Activated CD4-positive, alpha-beta T cell treated with anti-CD3 and anti-CD28 coated beads, Interleukin-2, amount 10 ng/mL, durations not matched to agents 24 days and 14 days (primary cell): Measurements from ENCODE around the gene CRIM1. TPM values are rescaled to one million over a fixed set of nuclear protein-coding genes. Genes with fewer than 3 reads are reported as not detected.
A peak's percentile ranks its signal among the peaks of the same experiment; 100 is the strongest.

Source experiments
- DNase-seq: peaks from one replicate; pipeline ENCODE4 v3.0.0; 2022
- H3K27ac Mint-ChIP-seq: one replicate; pipeline ENCODE4 v1.8.0; 2022; ENCODE audit warnings: mild to moderate bottlenecking, mixed read lengths
- H3K27me3 Mint-ChIP-seq: one replicate; pipeline ENCODE4 v1.8.0; 2022; ENCODE audit warnings: mixed read lengths
- H3K36me3 Mint-ChIP-seq: one replicate; pipeline ENCODE4 v1.8.0; 2022; ENCODE audit warnings: low read depth, mild to moderate bottlenecking, mixed read lengths
- H3K4me1 Mint-ChIP-seq: one replicate; pipeline ENCODE4 v1.8.0; 2021; ENCODE audit warnings: mixed read lengths
- H3K4me3 Mint-ChIP-seq: one replicate; pipeline ENCODE4 v1.8.0; 2022; ENCODE audit warnings: mild to moderate bottlenecking, moderate library complexity, mixed read lengths
- H3K9me3 Mint-ChIP-seq: one replicate; pipeline ENCODE4 v1.8.0; 2021; ENCODE audit warnings: mixed read lengths
- intact Hi-C: fragments of 100-400 bp; cut with micrococcal nuclease; formaldehyde crosslinking; loops from one replicate; pipeline ENCODE4 v1.15.1; 2023
- total RNA-seq: library from RNA; stranded (reverse); gene quantifications from 2 replicates; pipeline ENCODE4 v1.2.3, GENCODE V29; 2022

CRIM1 gene
- total RNA-seq, 1 donor from 2014 or later, result 19.0 TPM

DNA sequence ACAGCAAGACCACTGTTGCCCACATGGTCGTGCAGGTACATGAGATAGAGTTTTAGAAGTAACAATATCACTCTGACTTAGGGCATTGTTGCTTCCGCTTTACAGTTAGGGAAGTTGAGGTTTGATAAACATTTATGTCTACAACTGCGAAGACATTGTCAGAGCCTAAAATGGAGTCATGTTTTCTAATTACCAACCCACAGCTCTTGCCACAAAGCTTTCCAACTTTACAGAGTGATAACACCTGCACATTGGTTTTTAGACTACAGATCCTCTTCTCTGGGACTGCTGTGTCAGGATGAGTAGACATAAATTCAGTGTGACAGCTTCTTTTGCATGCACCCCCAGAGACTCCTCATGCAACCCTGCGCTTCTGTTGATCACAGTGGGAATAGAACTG lies 123.4 kb downstream of the CRIM1 start:
- Mint-ChIP-seq H3K9me3 (peaks cover 20% of the 10 kb centered on the region), H3K4me3 (no peak overlapping the region), H3K27ac (no peak overlapping the region), H3K36me3 (peaks cover 41% of the 10 kb centered on the region), H3K27me3 (no peaks in the 10 kb centered on the region), H3K4me1 (peaks cover 2% of the 10 kb centered on the region)
- intact Hi-C loops, result no loop called here
- peak; percentile 45 for DNase-seq

DNA sequence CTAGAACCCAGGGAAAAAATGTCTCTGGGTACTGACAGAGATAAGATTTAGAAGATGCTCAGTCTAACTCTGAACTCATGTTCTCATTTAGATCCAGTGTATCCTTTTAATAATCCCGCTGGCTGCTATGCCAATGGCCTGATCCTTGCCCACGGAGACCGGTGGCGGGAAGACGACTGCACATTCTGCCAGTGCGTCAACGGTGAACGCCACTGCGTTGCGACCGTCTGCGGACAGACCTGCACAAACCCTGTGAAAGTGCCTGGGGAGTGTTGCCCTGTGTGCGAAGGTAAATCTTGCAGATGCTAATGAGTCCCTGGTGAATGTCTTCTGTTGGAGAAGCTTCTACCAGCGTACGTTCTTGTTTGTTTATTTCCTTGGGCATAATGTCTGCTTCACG lies 123.8 kb downstream of the CRIM1 start:
- Mint-ChIP-seq H3K27me3 (no peaks in the 10 kb centered on the region), H3K9me3 (peaks cover 20% of the 10 kb centered on the region), H3K4me1 (peaks cover 2% of the 10 kb centered on the region), H3K36me3 (peaks cover 39% of the 10 kb centered on the region), H3K4me3 (no peak overlapping the region), H3K27ac (no peak overlapping the region)
- intact Hi-C loops, result no loop called here
- DNase-seq, result no peak

DNA sequence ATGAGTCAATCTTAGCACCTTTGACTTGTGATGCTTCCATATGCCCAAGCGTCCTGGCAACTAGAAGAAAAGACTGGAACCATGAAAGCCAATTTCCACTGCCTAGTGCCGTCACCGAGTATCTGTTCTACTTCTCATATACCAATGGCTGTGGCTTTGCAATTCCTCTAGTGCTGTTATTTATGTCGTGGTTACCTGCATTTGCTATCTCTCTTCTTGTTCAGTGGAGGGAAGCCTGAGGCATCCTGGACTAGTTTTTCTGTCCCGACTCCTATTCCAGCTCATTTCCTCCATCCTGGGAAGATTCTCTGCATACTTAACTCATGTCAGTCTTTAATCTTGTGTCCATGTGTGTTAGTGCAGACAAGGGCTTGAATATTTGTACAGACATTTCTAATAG lies 124.5 kb downstream of the CRIM1 start:
- intact Hi-C loops, result no loop called here

DNA sequence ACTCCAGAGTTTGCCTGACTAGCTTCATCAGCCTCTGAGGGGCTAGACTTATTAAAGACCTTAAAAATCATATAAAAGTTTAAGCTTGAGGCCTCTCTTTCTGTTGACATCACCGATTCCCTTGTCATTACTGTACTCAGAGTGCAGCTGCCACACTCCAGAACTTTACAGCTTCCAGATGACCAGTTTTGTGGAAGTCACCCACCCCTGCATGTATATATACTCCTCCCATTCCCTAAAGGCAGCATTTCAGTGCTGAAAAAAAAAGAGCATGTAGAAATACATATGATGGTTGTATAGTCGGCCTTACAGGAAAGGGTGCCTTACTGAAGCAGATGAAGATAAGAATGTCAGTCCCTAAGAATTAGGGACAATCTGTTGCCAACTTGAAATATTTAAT lies 125.1 kb downstream of the CRIM1 start:
- no peak for DNase-seq
- Mint-ChIP-seq H3K27ac (no peak overlapping the region), H3K9me3 (peaks cover 16% of the 10 kb centered on the region), H3K4me1 (peaks cover 2% of the 10 kb centered on the region), H3K27me3 (no peaks in the 10 kb centered on the region), H3K36me3 (peaks cover 35% of the 10 kb centered on the region), H3K4me3 (no peak overlapping the region)
- intact Hi-C loops, result no loop called here

More for the DNA sequence above, 124.5 kb downstream of the CRIM1 start:
- Mint-ChIP-seq H3K27ac (no peak overlapping the region), H3K4me1 (peaks cover 2% of the 10 kb centered on the region), H3K27me3 (no peaks in the 10 kb centered on the region), H3K9me3 (peaks cover 20% of the 10 kb centered on the region), H3K36me3 (peaks cover 37% of the 10 kb centered on the region), H3K4me3 (no peak overlapping the region)
- DNase-seq, result no peak

DNA sequence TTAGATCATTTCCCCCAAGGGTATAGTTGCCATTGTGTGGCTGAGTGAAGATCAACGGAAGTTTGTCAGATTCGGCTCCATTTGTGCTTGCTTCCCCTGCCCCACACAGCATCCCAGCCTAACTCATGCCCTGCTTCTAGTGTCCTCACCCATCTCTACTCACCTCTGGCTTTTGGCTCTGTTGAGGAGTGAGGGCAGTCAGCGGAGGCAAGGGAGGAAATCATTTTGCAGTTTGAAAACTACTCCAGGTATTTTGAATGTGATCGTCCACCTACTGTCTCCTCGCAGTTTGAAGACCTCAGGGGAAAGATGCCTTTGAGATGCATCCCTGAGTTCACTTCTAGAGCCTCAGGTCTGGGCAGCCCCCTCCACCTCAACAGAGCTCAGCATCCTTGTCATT lies 126.1 kb downstream of the CRIM1 start:
- intact Hi-C loops, result no loop called here
- H3K9me3 Mint-ChIP-seq, result peaks cover 5% of the 10 kb centered on the region
- peak; percentile 36 for DNase-seq
- no peak overlapping the region for H3K4me3 Mint-ChIP-seq
- H3K27ac Mint-ChIP-seq, result no peak overlapping the region
- peaks cover 25% of the 10 kb centered on the region for H3K36me3 Mint-ChIP-seq
- H3K4me1 Mint-ChIP-seq, result peaks cover 2% of the 10 kb centered on the region
- H3K27me3 Mint-ChIP-seq, result no peaks in the 10 kb centered on the region

DNA sequence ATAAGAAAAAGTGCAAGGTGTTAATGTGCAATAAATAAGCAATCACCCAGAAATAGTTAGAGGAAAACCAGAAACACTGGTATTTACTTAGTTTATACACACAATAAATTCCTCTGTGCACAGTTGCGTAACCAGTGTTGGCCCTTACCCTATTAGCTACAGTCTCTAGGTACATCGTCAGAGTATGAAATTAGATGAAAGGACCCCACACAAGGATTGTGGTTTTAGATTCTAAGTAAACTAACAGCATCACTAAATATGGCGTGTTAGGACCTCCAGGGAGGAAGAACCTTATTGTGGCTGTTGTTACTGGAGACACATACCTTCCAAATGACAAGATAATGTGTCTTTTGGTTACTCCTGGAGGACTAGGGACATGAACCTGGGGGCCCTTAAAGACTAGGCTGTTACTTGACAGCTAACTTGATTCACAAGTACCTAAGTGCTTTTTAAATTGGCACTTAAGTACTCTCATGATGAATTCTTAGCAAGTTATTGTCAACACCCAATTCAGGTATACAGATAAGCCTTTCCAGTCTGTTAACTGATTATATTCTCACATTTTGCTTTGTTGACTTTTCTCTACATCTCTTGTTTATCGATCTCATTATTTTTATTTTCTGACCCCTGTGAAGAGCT lies 127.1 kb downstream of the CRIM1 start:
- Mint-ChIP-seq H3K27ac (no peak overlapping the region), H3K36me3 (peaks cover 16% of the 10 kb centered on the region), H3K4me3 (no peak overlapping the region), H3K27me3 (no peaks in the 10 kb centered on the region), H3K4me1 (peaks cover under 1% of the 10 kb centered on the region), H3K9me3 (no peaks in the 10 kb centered on the region)
- intact Hi-C loops, result no loop called here
- DNase-seq, result no peak

DNA sequence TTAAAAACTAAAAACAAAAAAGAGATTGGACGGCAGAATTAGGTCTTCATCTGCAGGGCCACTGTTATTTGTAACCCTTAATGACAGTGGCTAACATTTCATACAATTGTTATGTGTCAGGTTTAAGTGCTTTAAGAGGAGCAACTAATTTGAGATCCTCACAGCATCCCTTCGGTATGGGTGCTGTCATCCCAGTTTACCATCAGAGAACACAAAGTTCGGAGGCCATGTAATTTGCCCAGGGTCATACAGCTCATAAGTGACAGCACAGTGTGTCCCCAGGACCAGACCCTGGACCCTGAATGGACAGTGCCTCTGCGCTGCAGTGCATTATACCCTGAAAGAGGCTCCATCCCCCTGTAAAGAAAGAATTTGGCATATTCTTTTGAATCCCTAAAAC lies 127.7 kb downstream of the CRIM1 start:
- DNase-seq, result no peak
- H3K36me3 Mint-ChIP-seq, result peaks cover 11% of the 10 kb centered on the region
- intact Hi-C loops, result no loop called here
- H3K27me3 Mint-ChIP-seq, result no peaks in the 10 kb centered on the region
- no peaks in the 10 kb centered on the region for H3K4me1 Mint-ChIP-seq
- H3K27ac Mint-ChIP-seq, result no peak overlapping the region
- H3K4me3 Mint-ChIP-seq, result no peak overlapping the region
- H3K9me3 Mint-ChIP-seq, result no peaks in the 10 kb centered on the region

DNA sequence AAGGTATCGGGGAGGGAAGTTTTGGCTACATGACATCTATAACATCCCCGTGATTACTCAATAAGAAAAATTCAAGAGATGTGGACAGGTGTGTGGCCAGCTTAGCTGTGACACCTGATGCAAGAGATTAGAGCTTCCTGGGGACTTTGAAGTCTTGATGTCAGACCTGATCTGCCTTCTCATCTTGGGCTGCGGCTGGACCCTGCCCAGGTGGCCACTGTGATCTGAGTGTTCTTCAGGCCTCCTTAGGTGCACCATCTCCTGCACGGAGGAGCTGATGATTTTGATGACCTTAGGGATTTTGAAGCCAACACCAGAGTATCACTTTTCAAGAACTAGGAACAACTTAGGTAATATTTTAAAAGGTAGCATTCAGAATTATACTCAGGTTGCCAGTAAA lies 128.9 kb downstream of the CRIM1 start:
- no peak overlapping the region for H3K27ac Mint-ChIP-seq
- H3K27me3 Mint-ChIP-seq, result no peaks in the 10 kb centered on the region
- intact Hi-C loops, result no loop called here
- H3K36me3 Mint-ChIP-seq, result peaks cover 9% of the 10 kb centered on the region
- H3K4me3 Mint-ChIP-seq, result no peak overlapping the region
- H3K4me1 Mint-ChIP-seq, result no peaks in the 10 kb centered on the region
- H3K9me3 Mint-ChIP-seq, result no peaks in the 10 kb centered on the region
- DNase-seq, result no peak

DNA sequence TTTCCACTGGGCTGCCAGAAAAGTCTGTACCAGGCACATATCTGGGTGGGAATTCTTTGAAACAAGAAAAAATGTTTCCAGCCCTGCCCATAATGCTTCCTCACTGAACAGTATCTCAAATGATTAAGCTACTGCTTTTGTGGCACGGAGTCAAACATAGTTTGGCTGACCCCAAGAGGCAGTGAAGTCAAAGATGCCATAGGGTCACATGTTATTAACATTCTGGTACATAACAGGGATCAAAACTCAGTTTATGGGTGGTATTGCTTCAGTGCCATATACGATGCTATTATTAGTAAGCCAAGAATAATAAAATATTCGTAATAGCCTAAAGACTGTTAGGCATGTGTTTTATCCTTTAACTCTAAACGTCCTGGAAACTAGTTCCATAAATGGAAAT lies 129.9 kb downstream of the CRIM1 start:
- Mint-ChIP-seq H3K36me3 (peaks cover 5% of the 10 kb centered on the region), H3K4me1 (no peaks in the 10 kb centered on the region), H3K27me3 (no peaks in the 10 kb centered on the region), H3K27ac (no peak overlapping the region), H3K9me3 (no peaks in the 10 kb centered on the region), H3K4me3 (no peak overlapping the region)
- intact Hi-C loops, result no loop called here
- no peak for DNase-seq

DNA sequence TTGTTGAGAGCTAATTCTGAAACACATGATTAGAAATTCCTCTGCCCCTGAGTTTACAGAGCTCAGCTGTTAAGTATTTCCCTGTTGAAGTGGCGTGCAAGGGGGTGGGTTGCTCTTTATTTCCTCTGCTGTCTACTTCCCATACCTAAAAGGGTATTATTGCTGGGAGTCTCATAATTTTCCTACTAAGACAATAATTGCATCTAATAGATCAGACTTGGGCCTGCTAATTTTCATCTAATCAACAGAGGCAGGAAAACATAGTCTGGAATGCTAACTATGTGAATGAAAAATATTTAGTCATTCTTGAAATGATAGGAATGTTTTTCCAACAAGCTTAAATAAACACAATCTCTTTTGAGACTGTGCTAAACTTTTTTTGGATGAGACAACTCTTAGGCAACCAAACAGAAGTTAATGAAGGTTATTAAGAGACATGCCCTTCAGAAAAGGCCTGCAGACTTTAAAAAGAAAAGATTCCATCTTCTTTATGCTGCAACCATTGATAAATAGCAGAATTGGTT lies 131.0 kb downstream of the CRIM1 start:
- H3K27ac Mint-ChIP-seq, result no peak overlapping the region
- intact Hi-C loops, result no loop called here

DNA sequence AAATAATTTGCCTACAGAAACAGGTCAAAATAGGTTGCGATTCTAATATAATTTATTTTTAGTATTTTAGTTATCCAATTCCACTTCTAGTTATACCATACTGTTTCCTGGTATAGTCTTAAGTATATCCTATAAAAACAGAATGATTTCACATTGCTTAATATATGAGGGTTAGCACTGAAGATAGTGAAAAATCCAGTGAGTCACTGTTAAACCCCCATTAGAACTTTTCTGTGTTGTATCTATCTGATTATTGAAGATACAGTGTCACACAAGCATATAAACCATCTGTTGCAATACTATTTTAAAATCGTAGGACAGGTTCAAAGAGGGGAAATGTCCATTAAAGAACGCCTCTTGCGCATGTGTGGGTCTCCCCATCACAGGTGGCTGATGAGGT lies 132.4 kb downstream of the CRIM1 start:
- no peak for DNase-seq
- intact Hi-C loops, result no loop called here
- H3K4me3 Mint-ChIP-seq, result no peak overlapping the region
- H3K9me3 Mint-ChIP-seq, result no peaks in the 10 kb centered on the region
- peaks cover 2% of the 10 kb centered on the region for H3K36me3 Mint-ChIP-seq
- no peak overlapping the region for H3K27ac Mint-ChIP-seq
- H3K27me3 Mint-ChIP-seq, result no peaks in the 10 kb centered on the region
- no peaks in the 10 kb centered on the region for H3K4me1 Mint-ChIP-seq

More for the DNA sequence above, 131.0 kb downstream of the CRIM1 start:
- no peak overlapping the region for H3K4me3 Mint-ChIP-seq
- no peaks in the 10 kb centered on the region for H3K4me1 Mint-ChIP-seq
- H3K36me3 Mint-ChIP-seq, result peaks cover 2% of the 10 kb centered on the region
- H3K9me3 Mint-ChIP-seq, result no peaks in the 10 kb centered on the region
- H3K27me3 Mint-ChIP-seq, result no peaks in the 10 kb centered on the region
- DNase-seq, result no peak

DNA sequence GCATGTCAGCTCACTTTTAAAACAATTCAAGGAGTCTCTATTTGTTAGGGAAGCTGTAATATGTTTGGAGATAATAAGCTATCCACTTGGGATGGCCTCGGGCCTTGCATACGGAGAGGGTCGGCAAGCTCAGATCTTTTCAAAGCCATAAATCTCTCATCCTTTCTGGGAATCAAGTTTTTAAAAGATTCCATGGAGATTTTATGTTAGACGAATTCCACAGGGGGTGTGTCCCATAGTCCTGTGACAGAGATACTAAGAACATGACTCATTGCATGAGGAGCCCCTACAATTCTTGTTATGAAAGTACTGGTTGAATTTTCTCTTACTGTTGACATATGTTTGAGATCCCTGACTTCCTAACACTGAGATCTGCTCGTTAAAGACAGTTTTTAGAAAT lies 133.7 kb downstream of the CRIM1 start:
- no peaks in the 10 kb centered on the region for H3K27me3 Mint-ChIP-seq
- intact Hi-C loops, result no loop called here
- DNase-seq, result no peak
- no peaks in the 10 kb centered on the region for H3K9me3 Mint-ChIP-seq
- H3K27ac Mint-ChIP-seq, result no peak overlapping the region
- no peak overlapping the region for H3K4me3 Mint-ChIP-seq
- no peaks in the 10 kb centered on the region for H3K36me3 Mint-ChIP-seq
- no peaks in the 10 kb centered on the region for H3K4me1 Mint-ChIP-seq

DNA sequence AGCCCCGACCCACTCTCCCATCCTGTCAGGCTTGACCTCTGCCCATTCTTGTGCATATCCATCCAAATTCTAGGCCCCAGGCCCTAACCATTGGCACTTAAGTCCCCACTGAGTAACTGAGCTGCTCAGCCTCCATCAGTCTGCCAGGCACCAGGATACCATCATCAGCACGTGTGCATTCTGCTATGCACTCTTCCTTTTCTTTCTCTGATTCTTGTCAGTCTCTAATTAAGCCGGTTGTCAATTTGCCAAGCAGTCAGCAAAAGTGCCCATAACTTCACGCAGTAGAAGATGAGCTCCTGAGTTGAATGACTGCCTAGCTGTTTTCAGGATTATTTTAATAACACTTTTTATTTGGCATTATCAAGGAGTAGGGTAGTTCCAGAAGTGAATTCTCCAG lies 135.2 kb downstream of the CRIM1 start:
- no peak overlapping the region for H3K27ac Mint-ChIP-seq
- intact Hi-C loops, result no loop called here
- H3K4me3 Mint-ChIP-seq, result no peak overlapping the region
- no peaks in the 10 kb centered on the region for H3K27me3 Mint-ChIP-seq
- no peaks in the 10 kb centered on the region for H3K36me3 Mint-ChIP-seq
- no peaks in the 10 kb centered on the region for H3K4me1 Mint-ChIP-seq
- no peaks in the 10 kb centered on the region for H3K9me3 Mint-ChIP-seq
- DNase-seq, result no peak

DNA sequence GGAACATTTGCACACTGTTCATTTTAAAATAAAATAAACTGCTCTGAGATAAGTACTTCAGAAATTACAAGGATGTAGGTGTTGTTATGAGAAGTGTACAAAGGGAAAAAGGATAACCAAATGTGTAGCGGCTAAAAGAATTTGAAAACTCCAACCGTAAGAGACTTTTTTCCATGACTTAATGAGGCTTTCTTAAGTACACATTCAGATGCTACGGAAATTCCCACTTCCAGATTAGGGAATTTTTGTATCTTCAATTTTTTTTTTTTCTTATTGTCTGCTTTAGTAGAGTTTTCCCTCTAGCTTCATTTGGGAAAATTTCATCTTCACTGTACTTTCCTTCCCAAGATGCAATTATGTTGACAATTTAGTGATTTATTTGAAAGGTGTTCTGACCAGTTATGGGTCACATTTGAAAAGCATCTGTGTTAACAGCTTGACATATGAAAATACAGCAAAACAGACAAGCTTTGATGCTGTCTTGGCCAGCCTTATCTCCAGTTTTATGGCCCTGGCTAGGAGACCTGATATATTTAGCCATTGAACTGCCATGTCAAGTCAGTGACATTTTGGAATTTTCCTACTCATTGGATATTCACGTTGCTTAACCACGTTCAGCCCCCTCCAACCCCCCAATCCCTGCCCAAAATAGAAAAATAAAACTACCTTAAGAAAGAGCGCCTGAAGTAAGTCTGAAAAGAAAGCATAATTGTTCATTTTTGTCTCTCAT lies 136.8 kb downstream of the CRIM1 start:
- no peaks in the 10 kb centered on the region for H3K36me3 Mint-ChIP-seq
- no peak overlapping the region for H3K27ac Mint-ChIP-seq
- no peaks in the 10 kb centered on the region for H3K4me1 Mint-ChIP-seq
- intact Hi-C loops, result no loop called here
- no peak overlapping the region for H3K4me3 Mint-ChIP-seq
- H3K9me3 Mint-ChIP-seq, result no peaks in the 10 kb centered on the region
- no peak for DNase-seq
- H3K27me3 Mint-ChIP-seq, result peaks cover 2% of the 10 kb centered on the region
